ENCODE results near the gene CSRNP3.

GRCh38 chr2:165582863-165583506 lies 113.5 kb downstream of the CSRNP3 start:
- TF ChIP-seq CTCF (IDR thresholded peaks at IDR 0.05; ENCODE audit: low read length) (no peak), EZH2 (IDR thresholded peaks at IDR 0.05; ENCODE audit: borderline replicate concordance, low read length) (no peak)

Data from OCI-LY1 (cell line).